Activated CD8-positive, alpha-beta memory T cell treated with anti-CD3 and anti-CD28 coated beads, Interleukin-2, amount 50 U/mL, for 1 hour (primary cell): ENCODE measurements around the gene CENPV.
"Not testable (repeated sequence)": the region's sequence is repeated elsewhere in the genome, so short reads cannot be mapped to it uniquely, and the experiment has no call there.

Source experiments
- DNase-seq: peaks from one replicate; pipeline ENCODE4 v3.0.0-alpha.2; 2020; ENCODE audit errors: extremely low read depth

The CENPV gene

DNA sequence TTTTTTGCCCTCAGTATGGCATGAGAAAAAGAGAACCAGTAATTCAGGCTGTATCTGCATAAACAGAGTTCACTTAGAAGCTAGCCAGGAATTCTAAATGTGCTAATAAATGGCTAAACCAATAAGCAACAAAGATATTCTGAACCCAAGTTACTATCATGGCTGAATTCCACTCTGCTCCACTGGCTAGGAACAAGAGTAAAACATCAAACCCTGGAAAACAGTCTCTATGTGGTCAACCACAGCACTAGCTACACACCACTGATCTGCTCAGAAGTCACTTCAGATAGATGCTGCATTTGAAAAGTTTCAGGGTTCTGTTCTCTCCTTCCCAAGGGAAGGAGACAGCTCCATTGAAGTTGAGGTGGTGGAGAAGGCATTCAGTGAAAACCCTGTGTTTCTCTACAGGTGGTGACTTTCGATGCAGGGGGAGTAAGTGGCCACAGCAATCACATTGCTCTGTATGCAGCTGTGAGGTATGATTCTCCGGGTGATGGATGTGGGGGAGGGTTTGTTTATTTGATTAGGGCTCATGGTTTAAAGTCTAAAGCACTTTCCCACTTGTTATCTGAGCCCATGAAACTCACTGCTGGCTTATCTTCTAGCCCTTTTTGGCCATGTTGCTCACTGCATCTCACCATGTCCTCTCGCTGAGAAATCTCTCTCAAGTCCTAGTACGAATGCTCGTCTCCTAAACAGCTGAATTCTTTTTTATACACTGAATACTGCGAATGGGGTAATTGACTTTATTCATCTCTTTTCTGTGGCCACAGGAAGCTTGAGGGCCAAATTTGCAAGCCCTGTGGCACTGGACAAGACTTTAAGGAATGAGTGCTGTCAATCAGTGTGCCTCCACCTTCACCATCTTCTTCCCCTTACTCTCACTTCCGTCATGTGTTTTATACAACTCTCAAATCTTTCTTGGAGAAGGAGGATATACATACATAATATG lies 39.9 kb downstream of the CENPV start:
- no peak for DNase-seq

- DNase-seq: not testable (repeated sequence)
Observed at GRCh38 chr17:16312061-16312460, 41.2 kb downstream of the CENPV start.

DNA sequence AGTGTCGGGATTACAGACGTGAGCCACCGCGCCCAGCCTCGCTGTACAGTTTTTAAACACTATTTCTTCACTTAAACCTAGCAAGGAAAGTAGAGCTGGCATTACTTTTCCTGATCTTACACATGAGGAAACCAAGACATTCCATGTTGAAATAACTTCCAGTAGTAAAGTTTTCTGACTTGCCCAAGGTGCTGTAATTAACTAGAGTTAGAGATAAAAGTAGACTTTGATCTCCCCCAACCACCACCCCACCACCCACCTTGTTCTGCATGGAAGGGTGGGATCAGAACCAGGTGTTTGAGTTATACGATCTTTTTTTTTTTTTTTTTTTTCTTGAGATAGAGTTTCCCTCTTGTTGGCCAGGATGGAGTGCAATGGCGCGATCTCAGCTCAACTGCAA lies 47.1 kb downstream of the CENPV start:
- DNase-seq: no peak

DNA sequence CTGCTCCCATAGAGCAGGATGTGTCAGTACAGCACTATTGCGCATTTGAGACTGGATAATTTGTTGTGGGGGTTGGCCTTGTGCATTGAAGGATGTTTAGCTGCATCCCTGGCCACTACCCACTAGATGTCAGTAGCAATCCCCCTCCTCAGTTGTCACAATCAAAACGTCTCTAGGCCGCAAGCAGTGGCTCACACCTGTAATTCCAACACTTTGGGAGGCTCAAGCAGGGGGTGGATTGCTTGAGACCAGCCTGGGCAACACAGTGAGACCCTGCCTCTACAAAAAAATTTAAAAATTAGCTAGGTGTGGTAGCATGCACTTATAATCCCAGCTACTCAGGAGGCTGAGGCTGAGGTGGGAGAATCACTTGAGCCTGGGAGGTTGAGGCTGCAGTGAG lies 48.4 kb downstream of the CENPV start:
- DNase-seq: no peak

DNA sequence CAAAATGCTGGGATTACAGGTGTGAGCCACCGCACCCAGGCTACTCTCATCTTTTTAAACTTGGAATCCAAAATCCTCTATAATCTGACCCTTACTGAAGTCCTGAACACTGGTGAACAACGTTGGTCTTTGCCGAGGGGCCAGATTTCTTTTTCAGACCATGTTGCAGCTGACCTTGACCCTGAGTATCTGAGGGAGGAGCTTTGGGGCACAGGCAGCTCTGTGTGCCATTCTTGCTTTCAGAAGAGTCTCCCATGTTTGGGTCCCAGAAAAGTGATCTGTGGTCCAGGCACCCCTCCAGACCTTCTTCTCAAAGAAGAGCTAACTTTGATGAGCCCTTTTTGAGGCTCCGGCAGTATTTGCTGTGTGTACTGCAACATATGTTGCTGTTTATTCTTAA lies 50.4 kb downstream of the CENPV start:
- DNase-seq: no peak

- DNase-seq: no peak
Observed at GRCh38 chr17:16301963-16302855, 51.1 kb downstream of the CENPV start.

DNA sequence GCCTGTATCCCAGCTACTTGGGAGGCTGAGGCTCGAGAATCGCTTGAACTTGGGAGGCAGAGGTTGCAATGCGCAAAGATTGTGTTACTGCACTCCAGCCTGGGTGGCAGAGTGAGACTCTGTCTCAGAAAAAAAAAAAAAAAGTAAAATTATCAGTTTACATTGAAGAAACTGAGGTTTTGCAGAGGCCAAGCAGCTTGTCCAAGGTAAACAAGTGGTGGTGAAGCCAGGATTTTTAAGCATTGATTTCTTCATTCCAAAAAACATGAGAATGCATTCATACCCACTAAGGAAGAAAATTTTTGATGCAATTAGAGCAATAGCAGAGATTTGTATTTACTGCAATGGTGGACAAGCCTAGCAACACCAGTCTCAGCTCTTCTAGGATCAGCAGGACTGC lies 52.7 kb downstream of the CENPV start:
- DNase-seq: no peak

DNA sequence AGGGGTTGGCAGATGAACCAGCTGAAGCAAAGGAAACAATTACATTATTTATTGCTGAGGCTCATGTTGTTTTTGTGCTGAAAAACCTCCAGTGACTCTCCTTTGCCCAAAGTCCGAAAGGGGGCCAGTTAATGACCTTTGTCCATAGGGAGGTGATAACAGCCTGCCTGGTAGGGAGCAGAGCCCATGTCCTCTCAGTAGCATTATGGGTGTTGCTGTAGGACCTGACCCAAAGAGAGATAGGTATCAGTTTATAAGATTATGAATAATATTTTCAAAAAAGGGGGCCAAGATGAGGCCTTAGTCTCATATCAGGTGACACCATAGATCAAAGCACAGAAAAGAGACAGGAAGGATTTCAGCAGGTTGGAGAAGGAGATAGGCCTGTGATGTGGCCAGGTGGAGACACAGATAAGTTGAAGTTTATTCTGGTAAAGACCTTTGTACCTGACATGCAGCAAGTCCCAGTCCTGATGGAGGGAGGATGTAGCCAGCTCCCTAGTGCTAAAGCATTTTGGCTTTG lies 55.1 kb downstream of the CENPV start:
- DNase-seq: no peak

GRCh38 chr17:16297367-16298139 lies 55.7 kb downstream of the CENPV start:
- DNase-seq: no peak

- not testable (repeated sequence) for DNase-seq
Observed at GRCh38 chr17:16296072-16296471, 57.2 kb downstream of the CENPV start.

- DNase-seq: no peak
Observed at GRCh38 chr17:16294560-16294959, 58.7 kb downstream of the CENPV start.

DNA sequence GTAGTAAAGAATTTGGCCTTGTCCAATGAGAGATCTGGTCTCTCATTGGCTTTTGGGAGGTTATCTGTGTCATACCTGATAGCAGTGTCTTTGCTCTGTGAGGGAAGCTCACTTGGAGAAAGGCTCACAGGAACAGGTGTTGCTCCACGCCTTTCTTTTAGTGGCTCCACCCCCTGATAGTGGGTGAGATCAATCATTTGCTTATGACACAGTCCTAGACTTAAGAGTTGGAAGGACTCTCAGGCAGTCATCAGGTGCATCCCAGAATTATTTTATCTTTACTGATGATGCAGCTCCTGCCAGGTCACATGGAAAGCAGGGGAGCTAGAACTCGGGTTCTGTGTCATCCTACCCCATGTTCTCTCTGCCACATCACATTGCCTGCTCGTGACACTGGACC lies 59.3 kb downstream of the CENPV start:
- DNase-seq: no peak
